Liver (tissue), 9 donors: Measurements from ENCODE around the gene ST3GAL4. TPM values are rescaled to one million over a fixed set of nuclear protein-coding genes. Genes with fewer than 3 reads are reported as not detected.

ENCODE experiments used
- DNase-seq: peaks from one replicate; pipeline ENCODE4 v3.0.0-alpha.2; 2017; ENCODE audit warnings: low spot score
- H3K27ac ChIP-seq, 2 donors: one replicate each; pipeline ENCODE4 v1.7.0; 2013; ENCODE audit warnings: inconsistent platforms in 2 of 2, low read length in 2 of 2, control low read depth in 1 of 2, low read depth in 1 of 2, mild to moderate bottlenecking in 1 of 2
- H3K27me3 ChIP-seq, 4 donors: one replicate each; pipeline versions ENCODE4 v1.6.1 to v1.7.0; 2013; ENCODE audit warnings: low read length in 3 of 4, inconsistent platforms in 1 of 4, mild to moderate bottlenecking in 1 of 4, moderate library complexity in 1 of 4; ENCODE audit not compliant: control insufficient read depth in 4 of 4, insufficient read depth in 4 of 4
- H3K36me3 ChIP-seq, 4 donors: one replicate each; pipeline versions ENCODE4 v1.6.1 to v1.7.0; 2013; ENCODE audit warnings: low read length in 3 of 4, mild to moderate bottlenecking in 3 of 4, low read depth in 1 of 4, moderate library complexity in 1 of 4; ENCODE audit not compliant: control insufficient read depth in 4 of 4, insufficient read depth in 3 of 4
- H3K4me1 ChIP-seq, 4 donors: one replicate each; pipeline versions ENCODE4 v1.6.1 to v1.7.0; 2013; ENCODE audit warnings: low read length in 3 of 4, mild to moderate bottlenecking in 3 of 4, moderate library complexity in 1 of 4; ENCODE audit not compliant: control insufficient read depth in 4 of 4, insufficient read depth in 4 of 4
- H3K4me3 ChIP-seq, 3 donors: one replicate each; pipeline versions ENCODE4 v1.6.1 to v1.7.0; 2013; ENCODE audit warnings: low read length in 3 of 3, control low read depth in 1 of 3, low read depth in 1 of 3, mild to moderate bottlenecking in 1 of 3
- H3K9ac ChIP-seq, 2 donors: one replicate each; pipeline ENCODE4 v1.7.0; 2013; ENCODE audit warnings: low read length in 2 of 2, mild to moderate bottlenecking in 2 of 2, moderate library complexity in 2 of 2, control low read depth in 1 of 2, low read depth in 1 of 2
- H3K9me3 ChIP-seq, 4 donors: one replicate each; pipeline versions ENCODE4 v1.6.1 to v1.7.0; 2013; ENCODE audit warnings: low read length in 3 of 4; ENCODE audit not compliant: control insufficient read depth in 4 of 4
- ATF3 ChIP-seq: IDR thresholded peaks from 2 replicates; pipeline ENCODE4 v1.6.1; 2016; ENCODE audit warnings: antibody characterized with exemption
- EGR1 ChIP-seq, 2 donors: IDR thresholded peaks; 2 replicates each; pipeline ENCODE4 v1.6.1; 2016 to 2018; ENCODE audit warnings: antibody characterized with exemption in 2 of 2, low read depth in 2 of 2
- FOXA1 ChIP-seq: IDR thresholded peaks from 2 replicates; pipeline ENCODE4 v1.6.1; 2016; ENCODE audit warnings: antibody characterized with exemption
- FOXA2 ChIP-seq: IDR thresholded peaks from 2 replicates; pipeline ENCODE4 v1.6.1; 2016; ENCODE audit warnings: antibody characterized with exemption
- GABPA ChIP-seq, 2 donors: IDR thresholded peaks in 1 of 2; conservative IDR thresholded peaks in 1 of 2; 2 replicates each; pipeline ENCODE4 v1.6.1; 2016; ENCODE audit warnings: antibody characterized with exemption in 2 of 2, mild to moderate bottlenecking in 1 of 2, moderate library complexity in 1 of 2
- HNF4A ChIP-seq, 2 donors: conservative IDR thresholded peaks; 2 replicates each; pipeline ENCODE4 v1.6.1; 2016; ENCODE audit warnings: antibody characterized with exemption in 2 of 2, mild to moderate bottlenecking in 2 of 2
- HNF4G ChIP-seq: IDR thresholded peaks from 2 replicates; pipeline ENCODE4 v1.6.1; 2016; ENCODE audit warnings: antibody characterized with exemption
- JUND ChIP-seq, 2 donors: IDR thresholded peaks; 2 replicates each; pipeline ENCODE4 v1.6.1; 2016; ENCODE audit warnings: antibody characterized with exemption in 2 of 2
- MAX ChIP-seq: IDR thresholded peaks from 2 replicates; pipeline ENCODE4 v1.6.1; 2016; ENCODE audit warnings: antibody characterized with exemption
- NR2F2 ChIP-seq: IDR thresholded peaks from 2 replicates; pipeline ENCODE4 v1.6.1; 2016; ENCODE audit warnings: antibody characterized with exemption
- REST ChIP-seq: IDR thresholded peaks from 2 replicates; pipeline ENCODE4 v1.6.1; 2016; ENCODE audit warnings: antibody characterized with exemption, mild to moderate bottlenecking
- RXRA ChIP-seq, 2 donors: IDR thresholded peaks; 2 replicates each; pipeline ENCODE4 v1.6.1; 2017 to 2018; ENCODE audit warnings: antibody characterized with exemption in 2 of 2, mild to moderate bottlenecking in 1 of 2
- TAF1 ChIP-seq: conservative IDR thresholded peaks from 2 replicates; pipeline ENCODE4 v1.6.1; 2016; ENCODE audit warnings: antibody characterized with exemption, mild to moderate bottlenecking
- YY1 ChIP-seq: IDR thresholded peaks from 2 replicates; pipeline ENCODE4 v1.6.1; 2016; ENCODE audit warnings: antibody characterized with exemption, mild to moderate bottlenecking
- WGBS: extraction: QIAGEN DNeasy Blood & Tissue Kit; methylation state at CpG from one replicate; pipeline ENCODE4 v1.1.7; 2013; 5-methylcytosine and 5-hydroxymethylcytosine counted together
- polyA plus RNA-seq, 2 donors: library from polyadenylated mRNA; stranded (reverse) in 1 of 2; unstranded in 1 of 2; fragments of 200-250 nt in 1 of 2; fragments of >200 nt in 1 of 2; fragmentation: Nextera tagmentation in 1 of 2; extraction: Ambion mirVana in 1 of 2; gene quantifications; one replicate each; pipeline versions ENCODE4 v1.2.1 to v1.2.3, GENCODE V29; 2013 to 2015
- total RNA-seq, 2 donors: library from RNA; depleted of rRNA; stranded (reverse); fragments of >200 nt; gene quantifications; one replicate each; pipeline ENCODE4 v1.2.3, GENCODE V29; 2014
- donor health status: healthy.
- donor health status: healthy.
- donor health status: healthy.
- donor health status: healthy.
- donor health status: healthy.

Gene ST3GAL4
- total and polyA plus RNA-seq, 4 donors: 4.5 to 18.4 (median 10.6) TPM

- TF ChIP-seq REST: no peak
- no peak for TF ChIP-seq MAX
These were observed 83.2 kb downstream of the ST3GAL4 start (continued) for GRCh38 chr11:126438691-126439090.

- Histone ChIP-seq H3K27me3 (peaks cover 0 to 8% (median 0%) of the 10 kb centered on the region in 4 donors), H3K27ac (no peak overlapping the region), H3K9me3 (no peaks in the 10 kb centered on the region), H3K4me3 (no peak overlapping the region), H3K4me1 (peaks cover 0 to 6% (median 4%) of the 10 kb centered on the region in 4 donors), H3K36me3 (no peaks in the 10 kb centered on the region), H3K9ac (no peak overlapping the region)
- no peak for TF ChIP-seq TAF1
- no peak for TF ChIP-seq GABPA (IDR thresholded peaks at IDR 0.05 in 1 of 2, conservative IDR thresholded peaks at IDR 0.05 in 1 of 2)
- TF ChIP-seq HNF4A (conservative IDR thresholded peaks at IDR 0.05): no peak
- no peak for TF ChIP-seq FOXA1
- no peak for TF ChIP-seq YY1
- no peak for TF ChIP-seq EGR1 (IDR thresholded peaks at IDR 0.05; ENCODE audit: low read depth in 2 of 2)
- no peak for TF ChIP-seq REST
- no peak for TF ChIP-seq JUND (IDR thresholded peaks at IDR 0.05)
- TF ChIP-seq NR2F2: no peak
- no peak for TF ChIP-seq FOXA2
- no peak for TF ChIP-seq RXRA (IDR thresholded peaks at IDR 0.05)
- no peak for TF ChIP-seq ATF3
- TF ChIP-seq MAX: no peak
- no peak for TF ChIP-seq HNF4G
- 66% methylated on average over 22 of the region's 22 CpGs for WGBS
- no peak for DNase-seq
These were observed 84.8 kb downstream of the ST3GAL4 start for GRCh38 chr11:126440276-126440675.
